SH-SY5Y (cell line): ENCODE data around the gene ADAMTS8.

Source experiments
- GATA2 ChIP-seq: IDR thresholded peaks from 2 replicates; pipeline ENCODE4 v1.6.1; 2011; ENCODE audit warnings: mild to moderate bottlenecking, low read depth, low read length
- GATA3 ChIP-seq: IDR thresholded peaks from 2 replicates; pipeline ENCODE4 v1.6.1; 2011; ENCODE audit warnings: low read depth, mild to moderate bottlenecking, low read length, moderate library complexity

DNA sequence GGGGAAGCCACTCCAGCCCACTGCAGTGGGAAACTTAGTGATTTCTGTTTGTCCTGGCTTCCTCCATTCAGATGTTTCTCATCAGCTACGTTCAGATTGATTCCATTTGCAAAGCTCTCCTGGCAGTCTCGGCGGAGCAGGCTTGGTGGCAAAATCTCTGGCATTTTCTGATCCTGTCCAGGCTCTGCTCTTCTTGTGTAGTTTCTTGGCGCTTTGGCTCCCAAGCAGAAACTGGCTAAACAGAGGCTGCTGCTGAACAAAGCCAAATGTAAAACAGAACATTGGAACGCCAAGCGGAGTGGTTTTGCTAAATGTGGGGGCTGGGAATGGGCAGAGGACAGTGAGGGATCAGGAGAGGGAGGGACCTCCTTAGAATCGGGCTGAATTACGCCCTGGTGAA lies 36.7 kb downstream of the ADAMTS8 start:
- TF ChIP-seq GATA2 (no peak), GATA3 (no peak)
